NCI-H446 (cell line): ENCODE results near the gene TTC9C.
"Not testable (repeated sequence)": the region's sequence is repeated elsewhere in the genome, so short reads cannot be mapped to it uniquely, and the experiment has no call there.

ENCODE experiments used
- DNase-seq, 2 experiments: peaks; one replicate each; lab custom pipeline; 2025; lab: John Stamatoyannopoulos, UW

Gene TTC9C, protein sequence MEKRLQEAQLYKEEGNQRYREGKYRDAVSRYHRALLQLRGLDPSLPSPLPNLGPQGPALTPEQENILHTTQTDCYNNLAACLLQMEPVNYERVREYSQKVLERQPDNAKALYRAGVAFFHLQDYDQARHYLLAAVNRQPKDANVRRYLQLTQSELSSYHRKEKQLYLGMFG

DNA sequence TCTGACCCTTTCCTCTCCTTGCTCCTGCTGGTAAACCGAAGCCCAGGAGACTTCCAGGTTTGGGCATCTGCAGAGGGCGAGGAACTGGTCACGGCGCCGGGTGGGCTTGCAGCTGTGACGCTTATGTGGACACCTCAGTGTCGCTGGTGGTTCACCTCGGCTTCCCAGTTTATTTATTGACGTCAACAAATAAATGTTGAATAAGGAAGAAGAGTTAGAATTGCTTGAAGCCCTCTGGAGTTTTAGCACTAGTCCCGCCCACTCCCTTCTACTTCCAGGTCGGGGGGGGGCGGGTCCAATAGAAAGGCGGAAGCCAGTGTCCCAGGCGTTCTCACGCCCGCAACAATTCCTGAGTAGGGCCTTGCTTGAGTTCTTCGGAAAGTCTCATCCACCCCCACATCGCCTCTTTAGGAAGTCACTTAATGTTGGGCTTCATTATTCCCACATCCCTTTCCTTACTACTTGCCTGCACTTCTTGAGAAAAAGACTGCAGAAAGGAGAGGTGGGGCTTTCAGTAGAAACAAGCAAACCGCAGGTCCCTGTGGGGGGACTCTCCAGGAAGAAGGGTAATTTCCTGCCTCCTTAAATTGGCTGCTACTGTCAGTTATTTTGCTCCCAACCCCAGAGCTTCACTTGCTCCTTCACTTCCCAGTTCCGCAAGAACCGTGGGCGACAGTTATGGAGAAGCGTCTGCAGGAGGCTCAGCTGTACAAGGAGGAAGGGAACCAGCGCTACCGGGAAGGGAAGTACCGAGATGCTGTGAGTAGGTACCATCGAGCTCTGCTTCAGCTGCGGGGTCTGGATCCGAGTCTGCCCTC, at the start of gene TTC9C:
TSS of gene TTC9C (plus strand) at position 316 of the 818 bp plus-strand sequence. CDS start at position 679, 363 bp downstream.
- peak; percentile 77 to 87 for DNase-seq

GRCh38 chr11:62678770-62679696, 49.3 kb upstream of the TTC9C start, which contains the start of gene UBXN1:
Gene UBXN1, minus strand, starts transcription at chr11:62679073. Its CDS starts 150 bp downstream, at chr11:62678923.
- DNase-seq, result peak; percentile 79 to 91

GRCh38 chr11:62680825-62681240, 47.5 kb upstream of the TTC9C start:
- DNase-seq, result peak; percentile 43 to 77

GRCh38 chr11:62682518-62682917, 45.8 kb upstream of the TTC9C start:
- no peak for DNase-seq

DNA sequence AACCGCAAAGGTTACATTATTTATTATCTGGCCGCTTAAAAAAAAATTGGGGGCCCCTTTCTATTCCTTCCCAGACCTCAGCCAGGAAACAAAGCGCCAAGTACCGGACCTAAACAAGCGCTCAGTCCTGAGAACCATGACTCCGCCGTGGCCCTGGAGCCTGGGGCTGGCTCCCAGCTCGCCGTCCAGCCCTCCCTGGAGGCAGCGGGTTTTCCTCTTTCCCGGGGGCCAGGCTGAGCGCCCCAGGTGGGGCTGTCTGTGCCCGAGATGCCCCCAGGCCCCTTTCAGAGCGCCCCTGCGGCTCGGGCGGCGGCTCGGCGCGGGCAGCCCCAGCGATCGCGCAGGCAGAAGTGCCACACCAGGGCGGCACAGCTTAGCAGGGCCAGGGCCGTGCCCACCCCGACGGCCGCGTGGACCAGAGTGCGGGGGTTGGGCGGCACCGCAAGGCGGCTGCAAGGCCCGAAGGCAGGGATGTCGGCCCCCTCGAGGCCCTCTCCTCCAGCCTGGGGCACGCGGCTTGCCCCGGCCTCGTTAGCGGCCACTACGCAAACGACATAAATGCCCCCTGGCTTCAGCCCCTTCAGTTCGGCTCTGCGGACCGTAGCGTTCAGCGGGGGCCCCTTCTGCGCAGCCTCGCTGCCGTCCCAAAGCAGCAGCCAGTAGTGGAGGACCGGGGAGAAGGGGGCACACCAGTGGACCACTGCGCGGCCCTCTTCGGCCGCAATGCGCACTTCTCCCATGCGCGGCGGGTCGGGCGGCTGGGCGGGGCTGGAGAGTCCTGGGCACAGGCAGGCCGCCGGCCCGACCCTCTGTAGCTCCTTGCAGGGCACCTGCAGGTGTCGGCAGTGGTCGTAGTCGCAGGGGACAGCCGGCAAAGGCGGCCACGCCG, 40.5 kb upstream of the TTC9C start:
- DNase-seq, result no peak

DNA sequence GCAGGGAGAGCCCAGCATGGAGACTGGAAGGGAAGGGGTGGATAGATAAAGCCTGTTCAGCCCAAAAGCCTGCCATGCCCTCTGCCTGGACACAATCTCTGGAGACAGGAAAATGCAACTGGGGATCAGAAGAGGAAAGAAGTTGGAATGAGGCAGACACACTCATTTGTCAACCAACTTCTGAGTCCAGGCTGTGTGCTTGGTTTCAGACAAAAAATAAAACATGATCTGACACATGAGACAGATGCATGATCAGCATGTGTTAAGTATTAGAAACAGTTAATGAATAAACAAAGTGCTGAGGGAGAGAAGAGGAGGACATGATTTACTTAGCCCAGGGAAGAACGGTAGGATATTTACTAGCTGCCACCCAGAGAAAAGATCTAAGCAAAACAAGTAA, 39.8 kb upstream of the TTC9C start:
- no peak for DNase-seq

DNA sequence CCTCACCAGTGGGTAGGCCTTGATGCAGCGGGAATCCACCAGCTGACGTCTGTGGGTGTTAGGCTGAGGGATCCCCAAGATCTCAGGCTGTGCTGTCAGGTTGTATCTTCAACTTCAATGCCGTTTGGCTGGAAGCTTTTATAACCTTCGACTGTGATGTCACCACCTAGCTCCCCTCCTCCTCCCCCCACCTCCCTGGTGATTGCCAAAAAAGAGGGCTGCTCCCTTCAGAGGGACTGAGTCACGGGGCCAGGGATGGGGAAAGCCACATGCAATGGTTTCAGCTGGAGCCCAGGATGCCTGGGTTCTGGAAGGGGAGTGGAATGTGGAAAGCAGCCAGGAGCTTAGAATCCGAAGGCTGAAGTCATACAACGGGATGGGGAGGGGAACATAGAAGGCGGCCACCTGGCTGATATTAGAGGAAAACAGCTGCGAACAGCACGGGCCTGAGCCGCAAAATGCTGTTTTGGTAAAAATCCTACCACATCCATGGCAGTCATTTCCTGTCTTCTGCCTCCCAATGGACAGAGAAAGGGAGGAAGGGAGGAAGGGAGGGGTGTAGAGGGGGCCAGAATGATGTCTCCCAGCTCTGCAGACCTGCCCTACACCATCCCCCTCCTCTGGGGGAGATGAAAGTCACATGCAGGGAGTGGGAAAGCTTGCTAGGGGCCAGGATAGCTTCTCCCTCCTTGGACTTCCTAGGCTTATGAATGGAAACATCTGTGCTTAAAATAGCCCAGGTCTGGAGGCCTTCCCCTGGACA, 38.7 kb upstream of the TTC9C start, which contains the start of gene LRRN4CL:
TSS of gene LRRN4CL (minus strand) at position 110 of the 763 bp plus-strand sequence. CDS start 1,022 bp downstream, outside the sequence.
- no peak for DNase-seq

DNA sequence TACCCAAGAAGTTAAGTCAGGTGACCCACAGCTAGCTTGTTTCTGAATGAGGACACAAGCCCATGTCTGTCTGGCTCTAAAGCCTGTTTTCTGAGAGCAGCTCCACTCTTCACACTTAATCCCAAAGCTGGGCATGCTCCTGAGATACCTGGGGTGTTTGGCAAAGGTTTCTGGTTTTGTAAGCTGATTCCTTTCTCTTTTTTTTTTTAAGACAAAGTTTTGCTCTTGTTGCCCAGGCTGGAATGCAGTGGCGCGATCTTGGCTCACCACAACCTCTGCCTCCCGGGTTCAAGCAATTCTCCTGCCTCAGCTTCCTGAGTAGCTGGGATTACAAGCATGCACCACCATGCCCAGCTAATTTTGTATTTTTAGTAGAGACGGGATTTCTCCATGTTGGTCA, 34.7 kb upstream of the TTC9C start:
- not testable (repeated sequence) for DNase-seq

GRCh38 chr11:62694455-62695167, 33.7 kb upstream of the TTC9C start:
- peak; percentile 48 to 78 for DNase-seq

DNA sequence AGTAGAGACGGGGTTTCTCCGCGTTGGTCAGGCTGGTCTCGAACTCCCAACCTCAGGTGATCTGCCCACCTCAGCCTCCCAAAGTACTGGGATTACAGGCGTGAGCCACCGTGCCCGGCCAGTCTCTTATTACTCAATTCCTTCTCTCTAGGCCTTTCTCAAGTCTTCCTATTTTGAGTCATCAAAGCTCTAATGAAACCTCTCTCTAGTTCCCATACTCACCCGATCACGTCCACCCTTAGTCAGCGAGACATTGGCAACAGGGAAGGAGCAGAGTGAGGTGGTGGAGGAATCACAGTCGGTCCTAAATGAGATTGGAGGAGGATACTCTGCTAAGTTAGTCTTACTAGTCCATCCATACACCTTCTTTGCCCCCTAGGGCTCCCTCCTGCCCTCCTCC, 26.0 kb upstream of the TTC9C start:
- DNase-seq, result no peak

GRCh38 chr11:62703921-62704320, 24.4 kb upstream of the TTC9C start:
- not testable (repeated sequence) for DNase-seq

DNA sequence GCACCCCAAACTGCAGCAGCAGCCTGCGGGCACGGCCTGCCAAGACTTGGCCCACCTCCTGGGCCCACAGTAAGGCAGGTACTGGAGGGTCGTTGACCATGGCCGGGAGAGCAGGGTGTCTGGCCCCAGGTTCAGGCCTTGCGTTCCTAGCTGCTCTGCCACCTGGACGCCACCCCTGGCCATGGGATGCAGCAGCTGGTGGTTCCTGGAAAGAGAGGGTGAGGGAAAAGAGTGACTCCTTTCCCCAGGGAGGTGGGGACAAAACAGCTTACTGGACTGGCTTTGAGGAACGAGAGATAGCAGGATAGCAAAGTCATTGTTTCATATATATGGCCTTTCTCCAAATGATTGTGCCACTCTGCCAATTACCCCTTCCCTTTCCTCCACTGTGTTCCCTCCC, 22.9 kb upstream of the TTC9C start:
- DNase-seq, result no peak

GRCh38 chr11:62705880-62706849, 22.1 kb upstream of the TTC9C start:
- peak; percentile 94 to 98 for DNase-seq

DNA sequence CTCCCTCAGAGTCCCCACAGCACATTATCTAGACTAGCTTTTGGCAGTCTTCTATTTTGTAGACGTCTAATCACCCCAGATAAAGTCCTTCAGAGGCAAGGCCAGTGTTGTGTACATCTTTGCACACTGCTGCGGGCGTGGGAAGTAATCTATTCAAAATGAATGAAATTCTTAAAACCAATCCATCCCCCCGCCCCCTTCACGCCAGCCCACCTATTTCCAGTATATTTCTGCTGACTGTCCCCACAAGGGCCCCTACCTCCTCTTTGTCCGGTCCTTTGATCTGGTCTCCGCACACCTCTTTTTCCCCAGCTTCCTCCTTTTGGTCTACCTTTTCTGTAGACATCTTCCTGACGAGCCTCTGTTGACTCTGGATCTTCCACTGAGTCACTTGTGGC, 21.4 kb upstream of the TTC9C start:
- DNase-seq, result no peak

DNA sequence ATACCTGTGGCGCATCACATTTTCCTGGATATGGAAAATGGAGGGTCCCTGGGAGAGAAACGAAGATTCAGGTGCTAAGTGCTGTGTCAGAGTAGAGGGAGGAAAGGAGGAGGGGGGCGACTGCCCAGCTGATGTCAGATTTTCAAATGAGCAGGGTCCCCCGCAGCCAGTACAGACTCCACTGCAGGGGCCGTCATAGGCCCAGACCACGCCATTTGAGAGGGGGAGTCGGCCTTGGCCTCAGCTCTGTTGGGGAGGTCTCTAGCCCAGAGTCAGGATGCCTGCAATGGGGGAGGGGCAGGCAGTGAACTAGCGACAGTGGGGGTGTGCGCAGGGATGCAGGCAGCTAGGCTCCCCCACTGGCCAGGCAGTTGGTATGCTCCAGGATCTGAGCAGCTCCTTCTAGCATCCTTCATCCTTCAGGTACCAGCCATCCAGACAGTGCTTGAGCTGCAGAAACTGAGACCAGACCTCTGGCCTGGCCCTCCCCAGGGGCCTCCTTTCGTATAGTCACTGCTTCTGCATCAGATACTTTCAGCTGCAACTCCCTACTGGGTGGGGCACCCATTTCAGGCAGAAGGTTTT, 20.9 kb upstream of the TTC9C start, which contains the start of the genes BSCL2 and GNG3:
TSS of gene BSCL2 (minus strand) at position 148 of the 585 bp plus-strand sequence. CDS start 229 bp downstream, outside the sequence.
TSS of gene GNG3 (plus strand) at position 400 of the 585 bp plus-strand sequence. CDS start 620 bp downstream, outside the sequence.
- no peak for DNase-seq

GRCh38 chr11:62708392-62708791, 19.9 kb upstream of the TTC9C start:
- DNase-seq, result no peak

- no peak for DNase-seq
These were observed 19.5 kb upstream of the TTC9C start for GRCh38 chr11:62708793-62709192.
